Suppressor macrophage (primary cell): ENCODE results near the gene OR2B2.
"Not testable (repeated sequence)": the region's sequence is repeated elsewhere in the genome, so short reads cannot be mapped to it uniquely, and the experiment has no call there.

Experiments used
- DNase-seq, 4 experiments: peaks; one replicate each; pipeline ENCODE4 v3.0.0-alpha.2; 2020 to 2022
- total RNA-seq, 17 experiments: gene quantifications; one replicate each; lab custom pipeline; 2026; ENCODE audit warnings: mixed read lengths in 6 of 17, inconsistent platforms in 3 of 17; lab: John Stamatoyannopoulos, UW

OR2B2 gene
- total RNA-seq: 0 to 0.88 (median 0) reads per million in 17 experiments

DNA sequence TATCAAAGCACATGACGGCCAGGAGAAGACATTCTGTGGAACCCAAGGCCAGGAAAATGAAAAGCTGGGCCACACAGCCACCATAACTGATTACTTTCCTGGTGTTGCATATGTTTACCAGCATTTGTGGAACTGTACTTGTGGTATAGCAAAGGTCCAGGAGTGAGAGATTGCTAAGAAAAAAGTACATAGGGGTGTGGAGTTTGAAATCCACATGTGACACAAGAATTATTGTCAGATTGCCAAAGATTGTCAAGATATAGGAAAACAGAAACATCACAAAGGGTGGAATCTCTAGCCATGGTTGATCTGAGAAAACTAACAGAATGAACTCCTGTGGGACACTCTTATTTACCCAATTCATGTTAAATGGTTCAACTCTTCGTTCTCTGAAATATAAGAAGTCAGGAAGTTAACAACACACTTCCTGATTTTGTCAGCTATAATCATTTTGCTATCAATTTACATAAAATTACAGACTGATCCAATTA, at the start of gene OR2B2:
Gene OR2B2 (minus strand): TSS at position 441 of the 491 bp plus-strand sequence. CDS start 77 bp downstream, at position 364.
- DNase-seq: no peak

DNA sequence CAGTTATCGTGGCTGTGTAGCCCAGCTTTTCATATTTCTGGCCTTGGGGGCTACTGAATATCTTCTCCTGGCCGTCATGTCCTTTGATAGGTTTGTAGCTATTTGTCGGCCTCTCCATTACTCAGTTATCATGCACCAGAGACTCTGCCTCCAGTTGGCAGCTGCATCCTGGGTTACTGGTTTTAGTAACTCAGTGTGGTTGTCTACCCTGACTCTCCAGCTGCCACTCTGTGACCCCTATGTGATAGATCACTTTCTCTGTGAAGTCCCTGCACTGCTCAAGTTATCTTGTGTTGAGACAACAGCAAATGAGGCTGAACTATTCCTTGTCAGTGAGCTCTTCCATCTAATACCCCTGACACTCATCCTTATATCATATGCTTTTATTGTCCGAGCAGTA, 45.3 kb upstream of the OR2B2 start:
- no peak for DNase-seq

DNA sequence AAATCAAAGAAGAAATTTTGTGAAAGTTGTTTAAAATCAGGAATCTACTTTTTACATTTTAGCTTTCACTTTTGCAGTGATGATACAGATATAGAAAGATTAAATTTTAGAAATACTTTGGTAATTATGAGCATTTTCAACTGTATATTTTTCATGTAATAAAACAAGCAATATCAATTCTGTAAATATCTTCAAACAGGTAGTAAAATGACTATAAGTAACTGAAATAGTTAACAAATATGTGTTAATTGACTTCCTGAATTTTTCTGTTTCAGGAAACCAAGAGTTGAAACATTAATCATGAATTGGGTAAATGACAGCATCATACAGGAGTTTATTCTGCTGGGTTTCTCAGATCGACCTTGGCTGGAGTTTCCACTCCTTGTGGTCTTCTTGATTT, 44.7 kb upstream of the OR2B2 start, which contains the start of gene OR2B6:
Gene OR2B6 (plus strand): TSS at position 301 of the 400 bp plus-strand sequence. CDS start 0 bp downstream, at position 301.
- DNase-seq: no peak

DNA sequence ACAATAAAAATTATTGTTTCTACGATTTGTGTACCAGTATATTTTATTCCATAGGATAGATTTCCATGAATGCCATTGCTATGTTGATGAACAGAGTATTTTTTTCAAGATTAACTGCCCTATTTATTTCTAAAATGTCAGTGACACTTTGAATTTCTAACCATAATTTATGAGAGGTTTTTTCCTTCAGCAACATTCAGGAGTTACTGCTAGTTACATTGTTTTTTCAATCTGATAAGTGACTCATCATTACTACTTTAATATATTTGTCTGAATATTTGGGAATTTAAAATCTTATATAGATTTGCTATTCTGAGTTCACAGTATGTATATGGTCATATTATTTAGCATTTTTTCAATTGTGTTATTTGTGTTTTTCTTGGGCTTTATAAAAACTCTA, 38.8 kb upstream of the OR2B2 start:
- no peak for DNase-seq

DNA sequence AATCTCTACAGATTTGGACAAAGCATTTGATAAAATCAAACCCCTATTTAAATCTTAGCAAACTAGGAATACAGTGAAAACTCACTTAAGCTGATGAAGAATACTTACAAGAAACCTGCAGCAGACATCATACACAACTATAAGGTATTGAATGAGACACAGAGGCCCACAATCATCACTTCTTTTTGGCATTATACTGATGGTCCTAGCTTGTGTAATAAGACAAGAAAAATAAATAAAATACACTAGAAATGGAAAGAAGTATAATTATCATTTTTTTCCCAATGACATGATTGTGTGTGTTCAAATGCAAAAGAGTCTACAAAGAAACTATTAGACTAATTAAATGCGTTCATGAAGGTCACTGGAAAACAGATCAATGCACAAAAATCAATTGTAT, 36.0 kb upstream of the OR2B2 start:
- DNase-seq: no peak

DNA sequence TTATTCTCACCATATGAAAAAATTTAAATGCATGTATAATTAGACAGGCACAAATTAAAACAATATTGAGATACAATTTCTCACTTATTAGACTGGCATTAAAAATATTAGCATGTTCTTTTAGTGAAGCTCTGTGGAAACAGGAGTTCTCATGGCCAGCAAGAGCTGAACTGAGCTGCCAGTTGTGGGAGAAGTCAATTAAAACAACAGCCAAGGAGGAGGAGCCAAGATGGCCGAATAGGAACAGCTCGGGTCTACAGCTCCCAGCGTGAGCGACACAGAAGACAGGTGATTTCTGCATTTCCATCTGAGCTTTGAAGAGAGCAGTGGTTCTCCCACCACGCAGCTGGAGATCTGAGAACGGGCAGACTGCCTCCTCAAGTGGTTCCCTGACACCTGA, 30.9 kb upstream of the OR2B2 start:
- not testable (repeated sequence) for DNase-seq

DNA sequence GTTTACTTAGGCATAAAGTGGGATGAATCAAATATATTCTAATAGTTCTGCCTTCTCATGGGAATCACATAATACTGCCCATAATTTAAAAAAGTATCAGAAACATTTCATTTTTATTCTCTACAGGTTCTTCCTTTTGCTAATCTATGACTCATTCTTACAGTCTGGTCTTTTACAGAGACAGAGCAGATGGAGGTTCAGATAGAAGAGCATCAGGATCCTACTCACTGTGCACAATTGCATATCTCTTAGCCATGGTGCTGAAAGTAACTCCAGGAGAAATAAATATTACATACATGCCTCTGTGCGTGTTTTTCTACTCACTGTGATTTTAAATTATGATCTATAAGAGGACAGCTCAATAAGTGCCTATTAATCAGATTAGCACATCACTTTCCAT, 28.6 kb upstream of the OR2B2 start:
- DNase-seq: no peak

DNA sequence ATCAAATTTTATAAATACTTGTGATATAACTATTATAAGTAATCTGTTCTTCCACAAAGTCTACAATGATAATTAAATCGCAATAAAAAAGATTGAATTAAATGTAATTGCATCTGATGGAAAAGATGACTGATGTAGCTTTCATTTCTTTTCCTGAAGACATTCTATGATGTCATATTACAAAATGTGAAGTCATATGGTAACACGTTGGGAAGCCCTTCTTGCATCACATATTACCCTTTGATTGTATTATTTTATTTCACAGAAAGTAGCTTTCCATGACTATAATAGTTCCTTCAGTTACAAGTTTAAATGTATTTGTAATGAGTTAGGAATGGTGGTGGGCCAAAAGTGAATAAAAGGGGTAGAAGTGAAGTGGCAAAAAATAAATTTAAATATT, 19.0 kb upstream of the OR2B2 start:
- no peak for DNase-seq

DNA sequence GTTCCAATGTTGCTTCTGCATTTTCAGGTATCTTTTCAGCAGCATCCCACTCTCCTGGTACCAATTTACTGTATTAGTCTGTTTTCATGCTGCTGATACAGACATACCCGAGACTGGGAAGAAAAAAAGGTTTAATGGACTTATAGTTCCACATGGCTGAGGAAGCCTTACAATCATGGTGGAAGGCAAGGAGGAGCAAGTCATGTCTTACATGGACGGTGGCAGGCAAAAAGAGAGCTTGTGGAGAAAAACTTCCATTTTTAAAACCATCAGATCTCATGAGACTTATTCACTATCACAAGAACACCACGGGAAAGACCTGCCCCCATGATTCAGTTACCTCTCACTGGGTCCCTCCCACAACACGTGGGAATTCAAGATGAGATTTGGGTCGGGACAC, 17.7 kb upstream of the OR2B2 start:
- not testable (repeated sequence) for DNase-seq

DNA sequence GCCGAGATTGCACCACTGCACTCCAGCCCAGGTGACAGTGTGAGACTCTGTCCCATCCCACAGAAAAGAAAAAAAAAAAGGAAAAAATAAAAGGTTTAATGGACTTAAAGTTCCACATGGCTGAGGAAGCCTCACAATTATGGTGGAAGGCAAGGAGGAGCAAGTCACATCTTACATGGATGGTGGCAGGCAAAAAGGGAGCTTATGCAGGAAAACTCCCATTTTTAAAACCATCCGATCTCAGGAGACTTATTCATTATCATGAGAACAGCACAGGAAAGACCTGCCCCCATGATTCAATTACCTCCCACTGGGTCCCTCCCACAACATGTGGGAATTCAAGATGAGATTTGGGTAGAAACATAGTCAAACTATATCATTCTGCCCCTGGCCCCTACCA, 15.8 kb upstream of the OR2B2 start:
- not testable (repeated sequence) for DNase-seq

DNA sequence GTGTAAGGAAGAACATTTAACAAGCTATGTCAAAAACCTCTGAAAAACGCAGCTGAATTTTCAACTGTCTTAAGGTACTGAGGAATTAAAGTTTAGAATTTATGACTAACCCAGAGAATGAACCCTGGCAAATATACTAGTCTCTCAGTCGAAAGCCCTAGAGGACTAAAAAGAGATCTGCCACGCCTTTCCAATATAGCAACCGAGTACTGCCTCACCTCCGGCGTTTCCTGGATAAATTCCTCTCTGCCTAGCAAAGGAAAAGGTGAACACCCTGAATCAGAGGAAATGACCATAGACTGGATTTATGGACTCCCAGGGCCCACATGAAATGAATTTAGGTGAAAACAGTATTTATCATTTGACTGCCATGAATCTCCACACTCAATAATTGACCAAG, 12.0 kb upstream of the OR2B2 start:
- DNase-seq: no peak

DNA sequence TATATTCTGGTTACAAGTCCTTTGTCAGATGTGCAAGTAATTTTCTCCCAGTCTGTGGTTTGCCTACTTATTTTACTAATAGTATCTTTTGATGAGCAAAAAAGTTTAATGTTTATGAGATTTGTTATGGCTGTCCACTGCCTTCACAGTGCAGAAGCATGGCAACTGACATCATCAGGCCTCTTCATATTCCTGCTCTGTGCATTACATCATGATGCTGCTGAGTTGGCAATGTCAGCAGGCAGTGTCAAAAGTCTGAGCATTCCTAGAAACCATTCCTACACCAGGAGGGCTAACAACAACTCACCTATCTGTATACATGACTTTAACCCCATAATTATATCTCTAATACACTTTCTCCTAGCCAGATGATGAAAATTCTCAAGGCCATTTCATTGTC, 10.8 kb upstream of the OR2B2 start:
- no peak for DNase-seq

DNA sequence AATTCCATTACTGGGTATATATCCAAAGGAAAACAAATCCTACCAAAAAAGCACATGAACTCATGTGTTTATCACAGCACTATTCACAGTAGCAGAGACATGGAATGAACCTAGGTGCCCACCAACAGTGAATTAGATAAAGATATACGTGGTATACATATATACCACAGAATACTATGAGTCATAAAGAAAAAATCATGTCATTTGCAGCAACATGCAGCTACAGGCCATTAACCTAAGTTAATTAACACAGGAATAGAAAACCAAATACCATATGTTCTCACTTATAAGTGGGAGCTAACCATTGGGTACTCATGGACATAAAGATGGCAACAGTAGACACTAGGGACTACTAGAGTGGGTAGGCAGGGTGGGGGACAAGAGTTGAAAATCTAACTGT, 4.2 kb downstream of the OR2B2 start:
- no peak for DNase-seq

DNA sequence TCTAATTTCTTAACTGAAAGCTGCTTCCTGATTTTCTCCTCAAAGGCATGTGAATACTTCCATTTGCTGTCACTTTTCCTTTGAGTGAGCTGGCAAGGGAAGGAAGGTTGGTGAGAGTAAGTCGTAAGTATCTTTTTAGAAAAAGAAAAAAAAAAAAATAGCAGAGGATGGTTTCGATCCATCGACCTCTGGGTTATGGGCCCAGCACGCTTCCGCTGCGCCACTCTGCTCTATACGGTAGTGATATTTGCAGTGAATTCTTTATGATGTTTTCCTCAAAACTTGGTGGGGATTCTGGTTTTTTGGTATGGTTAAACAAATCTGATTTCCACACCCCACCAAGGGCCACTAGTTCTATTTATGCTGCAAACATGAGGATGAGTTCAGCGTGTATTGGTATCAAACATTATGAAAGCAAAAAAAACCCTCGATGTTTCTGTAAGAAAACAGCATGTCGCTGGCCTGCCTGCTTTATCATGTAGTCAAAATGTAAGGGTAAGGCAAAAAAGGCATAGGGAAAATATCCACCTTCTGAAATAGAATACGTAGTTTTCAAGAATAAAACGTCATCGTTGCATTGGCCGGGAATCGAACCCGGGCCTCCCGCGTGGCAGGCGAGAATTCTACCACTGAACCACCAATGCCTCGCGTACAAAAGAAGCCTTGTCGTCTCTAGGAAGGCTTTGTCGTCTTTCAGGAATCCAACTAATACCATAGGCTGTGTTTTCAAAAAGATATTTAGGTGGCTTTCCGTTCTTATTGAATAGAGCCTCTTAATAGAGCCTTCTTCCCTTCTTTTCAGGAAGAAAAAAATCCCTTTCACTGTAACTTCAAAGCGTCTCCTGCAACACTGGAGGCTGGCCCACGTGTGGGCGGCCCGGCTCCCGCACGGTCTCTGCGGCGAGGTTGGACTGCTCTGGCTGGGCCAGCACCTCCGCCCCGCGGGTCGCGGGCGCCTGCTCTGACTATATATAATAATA, 9.6 kb downstream of the OR2B2 start:
- DNase-seq: peak; percentile 83 to 94 (median 86)

DNA sequence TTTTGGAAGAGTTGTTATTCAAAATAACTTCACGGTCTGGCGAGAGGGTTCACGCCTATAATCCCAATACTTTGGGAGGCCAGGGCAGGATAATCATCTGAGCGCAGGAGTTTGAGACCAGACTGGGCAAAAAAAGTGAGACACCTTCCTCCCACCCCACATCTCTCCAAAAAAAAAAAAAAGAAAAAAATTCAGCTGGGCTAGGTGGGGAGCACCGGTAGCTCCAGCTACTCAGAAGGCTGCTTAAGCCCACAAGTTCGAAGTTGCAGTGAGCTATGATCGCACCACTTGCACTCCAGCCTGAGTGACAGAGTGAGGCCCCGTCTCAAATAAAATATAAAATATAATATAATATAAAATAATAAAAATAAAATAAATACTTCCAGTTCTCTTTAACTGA, 10.4 kb downstream of the OR2B2 start:
- no peak for DNase-seq

DNA sequence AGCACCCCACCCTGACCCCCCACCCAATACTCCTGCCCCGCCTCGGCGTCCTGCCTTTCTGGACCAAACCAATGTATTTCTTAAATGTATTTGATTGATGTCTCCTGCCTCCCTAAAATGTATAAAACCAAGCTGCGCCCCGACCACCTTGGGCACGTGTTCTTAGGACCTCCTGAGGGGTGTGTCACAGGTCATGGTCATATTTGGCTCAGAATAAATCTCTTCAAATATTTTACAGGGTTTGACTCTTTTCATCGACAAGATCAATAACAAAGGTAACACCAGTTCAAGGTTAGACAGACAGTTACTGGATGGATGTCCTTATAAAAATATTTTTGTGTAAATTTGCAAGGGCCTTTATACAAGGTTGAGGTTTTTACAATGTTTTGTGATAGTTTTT, 12.0 kb downstream of the OR2B2 start:
- DNase-seq: not testable (repeated sequence)

DNA sequence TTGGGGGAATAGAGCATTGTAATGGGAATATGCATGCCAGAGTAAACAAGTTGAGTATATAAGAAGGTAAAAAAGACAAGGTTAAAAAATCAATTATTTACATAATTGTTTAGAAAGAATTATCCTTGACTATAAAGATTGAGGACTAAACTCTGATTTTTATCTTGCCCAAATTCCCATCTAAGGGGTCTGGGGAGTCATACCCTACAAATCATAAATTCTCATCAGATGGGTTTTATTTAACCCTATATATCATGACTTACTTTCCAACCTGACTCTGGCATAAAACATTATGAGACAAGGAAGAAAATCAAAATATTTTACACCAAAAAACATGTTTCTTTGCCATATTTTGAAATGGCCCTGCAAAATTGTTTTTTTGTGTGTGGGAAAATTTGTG, 12.7 kb downstream of the OR2B2 start:
- DNase-seq: no peak

DNA sequence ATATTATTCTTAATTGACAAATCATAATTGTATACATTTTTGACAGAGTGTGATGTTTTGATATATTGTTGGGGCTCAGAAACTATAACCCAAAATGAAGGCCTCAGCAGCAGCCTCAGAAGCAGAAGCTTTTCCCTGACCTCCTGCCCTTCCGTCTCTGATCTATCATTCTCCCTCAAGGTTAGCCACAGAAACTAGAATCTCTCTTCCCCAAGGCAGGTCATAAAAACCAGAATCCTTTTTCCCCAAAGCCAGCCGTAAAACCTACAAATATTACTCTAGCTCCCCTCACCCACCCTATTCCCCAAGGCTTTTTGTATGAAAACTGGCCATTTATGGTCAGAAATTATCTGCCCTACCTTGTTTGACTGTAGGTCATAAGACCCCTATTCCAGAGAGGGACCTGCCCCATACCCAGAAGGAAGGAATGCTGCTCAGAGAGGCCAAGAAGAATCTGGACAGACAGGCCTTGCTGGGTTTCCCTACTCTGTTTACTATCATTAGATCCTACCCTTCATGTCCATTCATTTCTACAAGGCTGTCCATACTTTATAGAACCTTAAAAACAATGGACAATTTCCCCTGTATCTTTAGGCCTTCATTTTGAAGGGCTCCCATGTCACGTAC, 14.5 kb downstream of the OR2B2 start:
- DNase-seq: no peak

DNA sequence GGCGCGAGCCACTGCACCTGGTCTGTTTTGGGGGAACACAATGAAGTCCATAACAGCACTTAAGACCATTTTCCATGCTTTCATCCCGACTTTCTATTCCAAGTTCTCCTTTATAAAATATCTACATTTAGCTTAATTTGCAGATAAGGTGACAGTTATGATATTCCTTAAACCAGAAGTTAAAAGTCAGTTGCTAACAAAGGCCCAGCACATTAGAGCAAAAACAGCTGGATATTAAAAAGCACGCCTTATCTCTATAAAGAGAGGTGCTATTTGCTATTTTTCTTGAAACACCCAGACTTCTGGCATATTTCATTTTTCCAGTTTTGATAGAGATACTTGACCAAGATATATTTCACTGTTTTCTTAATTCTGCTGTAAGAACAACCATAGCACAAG, 15.8 kb downstream of the OR2B2 start:
- DNase-seq: no peak

DNA sequence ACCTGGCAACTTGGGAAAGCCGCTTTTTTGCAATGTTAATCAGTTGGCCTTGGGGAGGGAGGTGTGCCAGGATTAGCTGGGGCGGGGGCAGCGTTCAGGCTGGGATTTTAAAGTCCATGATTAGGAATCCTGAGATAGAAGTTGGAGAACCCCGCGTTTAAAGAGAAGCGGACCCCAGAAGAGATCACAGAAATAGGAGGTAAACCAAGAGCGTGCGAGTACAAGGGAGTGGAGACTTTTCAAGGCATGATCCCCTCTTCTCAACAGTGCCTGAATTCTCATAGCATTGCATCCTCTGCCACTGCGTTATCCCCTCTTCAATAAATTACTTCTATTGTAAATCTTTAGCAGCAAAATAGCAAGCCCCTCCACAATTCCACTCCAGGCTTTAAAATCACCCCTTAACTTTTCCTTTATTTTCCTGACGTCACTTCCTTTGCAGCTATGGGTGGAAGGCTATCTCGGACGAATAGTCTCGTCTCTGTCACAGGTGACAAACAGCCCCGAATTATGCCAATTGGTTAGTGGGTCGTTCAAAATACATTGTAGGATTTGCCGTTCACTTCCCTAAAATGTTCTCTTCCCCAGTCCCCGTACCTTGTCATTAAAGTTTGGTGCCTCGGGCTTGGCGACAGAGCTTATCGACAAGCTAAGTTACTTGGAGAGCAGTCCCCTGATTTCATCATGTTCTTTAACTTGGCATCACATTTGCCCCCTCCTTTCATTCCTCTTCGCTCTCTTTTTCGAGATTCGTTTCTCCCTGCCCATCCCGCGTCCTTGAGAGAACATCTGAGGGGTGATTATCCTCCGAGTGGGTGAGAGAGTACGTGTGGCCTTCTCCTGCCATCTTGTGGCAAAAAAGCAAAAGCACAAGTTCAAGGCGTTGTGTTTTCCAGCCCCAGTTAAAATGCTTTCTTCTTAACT, 17.1 kb downstream of the OR2B2 start:
- peak; percentile 70 to 89 (median 84) for DNase-seq

DNA sequence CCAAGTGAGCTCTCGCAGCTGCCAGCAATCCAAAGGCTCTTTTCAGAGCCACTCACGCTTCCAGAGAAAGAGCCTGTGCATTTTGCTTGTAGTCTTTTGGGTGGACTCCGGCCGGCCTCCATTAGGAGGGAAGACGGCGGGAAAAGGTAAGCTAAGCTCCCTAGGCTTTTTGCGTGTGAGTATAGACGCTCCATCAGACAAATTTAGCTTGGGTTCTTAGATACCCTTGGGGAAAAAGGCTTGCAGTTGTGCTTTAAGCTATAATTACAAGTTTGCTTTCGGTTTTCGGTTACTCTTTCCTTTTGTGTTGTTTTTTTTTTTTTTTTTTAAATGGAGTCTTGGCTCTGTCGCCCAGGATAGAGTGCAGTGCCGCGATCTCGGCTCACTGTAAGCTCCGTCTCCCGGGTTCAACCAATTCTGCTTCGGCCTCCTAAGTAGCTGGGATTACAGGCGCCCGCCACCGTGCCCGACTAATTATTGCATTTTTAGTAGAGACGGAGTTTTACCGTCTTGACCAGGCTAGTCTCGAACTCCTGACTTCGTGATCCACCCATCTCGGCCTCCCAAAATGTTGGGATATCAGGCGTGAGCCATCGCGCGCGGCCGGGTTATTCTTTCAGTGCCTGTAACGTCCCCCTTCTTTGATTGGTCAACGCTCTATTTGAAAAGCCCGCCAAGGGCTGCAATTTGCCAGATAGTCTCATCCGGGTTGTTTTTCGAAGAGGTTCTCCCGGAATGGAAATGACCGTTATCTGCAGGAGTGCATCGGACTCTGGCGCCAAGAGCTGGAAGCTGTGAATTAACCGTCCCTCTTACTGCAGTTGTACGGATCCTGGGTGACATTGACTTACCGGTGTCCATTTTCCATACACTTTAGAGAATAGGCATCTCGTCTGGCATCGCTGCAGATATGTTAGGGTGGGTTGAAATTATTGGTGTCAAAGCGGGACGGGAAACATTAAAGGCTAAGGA, 18.1 kb downstream of the OR2B2 start:
- DNase-seq: peak; percentile 94 to 97 (median 96)
